K562 (cell line): ENCODE results near the gene SMNDC1. TPM values are rescaled to one million over a fixed set of nuclear protein-coding genes. Genes with fewer than 3 reads are reported as not detected.
A peak's percentile ranks its signal among the peaks of the same experiment; 100 is the strongest.

ENCODE experiments used
- ATAC-seq: fragments of 200-7000 bp; cut with Tn5 transposase; 3 replicates; pipeline ENCODE4 v1.9.1; 2020; ENCODE audit warnings: moderate library complexity
- BruUV-seq: library from RNA; stranded (reverse); fragments of 400-500 nt; replicated peaks from 2 replicates; lab custom pipeline; 2021; lab: Mats Ljungman, UMichigan
- CTCF ChIA-PET: fragments of 300-600 bp; formaldehyde crosslinking; extraction: SDS; loops from one replicate; lab custom pipeline; 2021; ENCODE audit warnings: low intra/inter-chr PET ratio; lab: Yijun Ruan, JAX
- POLR2A ChIA-PET: fragments of 300-600, 350-650 bp; sonication (Branson Sonifier 250); formaldehyde crosslinking; extraction: SDS; loops from one replicate; lab custom pipeline; 2021; ENCODE audit warnings: antibody characterized with exemption, inconsistent platforms; lab: Yijun Ruan, JAX
- DNase-seq, 4 experiments: peaks; one replicate each; pipeline versions ENCODE4 v3.0.0 to v3.0.0-alpha.2; 2011 to 2018; ENCODE audit warnings: low spot score in 3 of 4, mixed read lengths in 3 of 4; ENCODE audit errors: extremely low read depth in 1 of 4
- FAIRE-seq: peaks from 2 replicates; lab custom pipeline; 2011; peaks lifted over from hg19 to GRCh38; lab: Jason Lieb, UNC
- H2AFZ ChIP-seq: 2 replicates; pipeline ENCODE4 v1.6.0; 2011; ENCODE audit warnings: low read depth, low read length, control low read depth, inconsistent platforms
- H3K27ac ChIP-seq: fragments of 200-600 bp; 3 replicates; pipeline ENCODE4 v1.8.0; 2011; ENCODE audit warnings: low read depth, mild to moderate bottlenecking, control low read depth, inconsistent platforms, low read length, moderate library complexity, mixed read lengths; ENCODE audit errors: extremely low read depth
- H3K27me3 ChIP-seq, 2 experiments: fragments of 300-600 bp in 1 of 2; 2 replicates in 1 of 2; 3 replicates in 1 of 2; pipeline versions ENCODE4 v1.6.0 to v1.8.0; 2011; ENCODE audit warnings: inconsistent platforms in 2 of 2, low read length in 2 of 2, mild to moderate bottlenecking in 1 of 2, mixed read lengths in 1 of 2, moderate library complexity in 1 of 2; ENCODE audit not compliant: control insufficient read depth in 2 of 2, insufficient read depth in 2 of 2
- H3K36me3 ChIP-seq: fragments of 300-600 bp; 3 replicates; pipeline ENCODE4 v1.8.0; 2011; ENCODE audit warnings: mild to moderate bottlenecking, low read length, inconsistent platforms; ENCODE audit not compliant: control insufficient read depth, insufficient read depth
- H3K4me1 ChIP-seq, 2 experiments: fragments of 200-600 bp in 1 of 2; replicated peaks in 1 of 2; 2 replicates in 1 of 2; 3 replicates in 1 of 2; pipeline versions ENCODE4 v1.5.1 to v1.8.0; 2011; ENCODE audit warnings: inconsistent platforms in 2 of 2, low read length in 2 of 2, mild to moderate bottlenecking in 1 of 2, mixed read lengths in 1 of 2, moderate library complexity in 1 of 2; ENCODE audit not compliant: control insufficient read depth in 2 of 2, insufficient read depth in 2 of 2
- H3K4me2 ChIP-seq: 2 replicates; pipeline ENCODE4 v1.6.1; 2011; ENCODE audit warnings: low read length, control low read depth, inconsistent platforms, mixed read lengths; ENCODE audit not compliant: insufficient read depth
- H3K4me3 ChIP-seq: fragments of 200-600 bp; sonication (generic), shearing (Covaris generic); 2 replicates; pipeline ENCODE4 v1.5.1; 2016; ENCODE audit warnings: control low read depth, inconsistent platforms
- H3K79me2 ChIP-seq: fragments of 200-600 bp; 3 replicates; pipeline ENCODE4 v1.8.0; 2011; ENCODE audit warnings: low read length, inconsistent platforms; ENCODE audit not compliant: control insufficient read depth, insufficient read depth
- H3K9ac ChIP-seq, 2 experiments: 2 replicates each; pipeline versions ENCODE4 v1.6.0 to v1.6.1; 2011; ENCODE audit warnings: low read depth in 2 of 2, low read length in 2 of 2, control low read depth in 1 of 2, inconsistent platforms in 1 of 2, mild to moderate bottlenecking in 1 of 2, mixed read lengths in 1 of 2; ENCODE audit not compliant: insufficient read depth in 1 of 2
- H3K9me1 ChIP-seq: one replicate; pipeline ENCODE4 v1.6.0; 2011; ENCODE audit warnings: inconsistent platforms, mild to moderate bottlenecking, low read length, moderate library complexity; ENCODE audit not compliant: control insufficient read depth, insufficient read depth
- H3K9me3 ChIP-seq: replicated peaks from 2 replicates; pipeline ENCODE4 v1.5.1; 2011; ENCODE audit warnings: low read depth, low read length, inconsistent platforms; ENCODE audit not compliant: control insufficient read depth, insufficient read depth
- H4K20me1 ChIP-seq: replicated peaks from 2 replicates; pipeline ENCODE4 v1.6.1; 2011; ENCODE audit warnings: low read length, inconsistent platforms, mixed read lengths; ENCODE audit not compliant: control insufficient read depth, insufficient read depth
- C11orf30 ChIP-seq: fragments of 450-650 bp; IDR thresholded peaks from 2 replicates; pipeline ENCODE4 v1.6.1; 2016; ENCODE audit warnings: low read depth, mild to moderate bottlenecking
- RFX5 ChIP-seq: IDR thresholded peaks from 2 replicates; pipeline ENCODE4 v1.6.1; 2011; ENCODE audit warnings: low read depth, mild to moderate bottlenecking, improper control_type of control experiment, low read length
- ZNF316 ChIP-seq: fragments of 450-650 bp; IDR thresholded peaks from 2 replicates; pipeline ENCODE4 v1.6.1; 2016
- ZNF79 ChIP-seq: fragments of 250-450 bp; sonication (Bioruptor Pico); IDR thresholded peaks from 2 replicates; pipeline ENCODE4 v1.4.0; 2020; ENCODE audit warnings: low read depth, mild to moderate bottlenecking, moderate library complexity
- WGBS: fragments of 100-300 bp; shearing (Covaris generic); methylation state at CpG from one replicate; pipeline ENCODE4 v1.1.6; 2016; ENCODE audit warnings: low coverage, mixed read lengths; ENCODE audit not compliant: insufficient coverage; ENCODE audit errors: missing lambda C conversion rate; 5-methylcytosine and 5-hydroxymethylcytosine counted together
- in situ Hi-C: fragments of 300-500 bp; cut with MboI; formaldehyde crosslinking; loops from 4 replicates; pipeline ENCODE4 v1.15.0; 2018; ENCODE audit warnings: inconsistent platforms, mixed read lengths
- intact Hi-C: fragments of 100-400 bp; cut with micrococcal nuclease; formaldehyde crosslinking; loops from 2 replicates; pipeline ENCODE4 v1.14.2; 2022
- polyA plus RNA-seq, 8 experiments: library from polyadenylated mRNA; depleted of rRNA in 4 of 8; stranded (reverse) in 5 of 8; unstranded in 3 of 8; fragments of >200 nt; fragmentation: Nextera tagmentation in 2 of 8; fragmentation: Illumina TruSeq in 1 of 8; extraction: Ambion mirVana in 2 of 8; extraction: Trizol in 1 of 8; gene quantifications; 2 replicates each; pipeline versions ENCODE4 v1.2.1 to v1.2.3, GENCODE V29; 2011 to 2014; ENCODE audit warnings: inconsistent platforms in 1 of 8, missing spikeins in 1 of 8
- total RNA-seq, 7 experiments: library from RNA; depleted of rRNA in 6 of 7; stranded (reverse); fragments of >200 nt in 6 of 7; fragmentation: Illumina TruSeq in 2 of 7; extraction: Trizol in 2 of 7; gene quantifications; 2 replicates each; pipeline versions ENCODE4 v1.2.1 to v1.2.3, GENCODE V29; 2011 to 2021; ENCODE audit warnings: low replicate concordance in 1 of 7
- TF ChIP-seq, protein P1 (sequence below): fragments of 250-450 bp; sonication (Bioruptor Pico); IDR thresholded peaks from 2 replicates; pipeline ENCODE4 v1.4.0; 2020

The SMNDC1 gene
- total and polyA plus RNA-seq, 9 of the 15 experiments (the other 6 are each of a cell fraction or from before 2014, with no cell fraction given) = 6.8 to 35.8 (median 12.3) TPM

DNA sequence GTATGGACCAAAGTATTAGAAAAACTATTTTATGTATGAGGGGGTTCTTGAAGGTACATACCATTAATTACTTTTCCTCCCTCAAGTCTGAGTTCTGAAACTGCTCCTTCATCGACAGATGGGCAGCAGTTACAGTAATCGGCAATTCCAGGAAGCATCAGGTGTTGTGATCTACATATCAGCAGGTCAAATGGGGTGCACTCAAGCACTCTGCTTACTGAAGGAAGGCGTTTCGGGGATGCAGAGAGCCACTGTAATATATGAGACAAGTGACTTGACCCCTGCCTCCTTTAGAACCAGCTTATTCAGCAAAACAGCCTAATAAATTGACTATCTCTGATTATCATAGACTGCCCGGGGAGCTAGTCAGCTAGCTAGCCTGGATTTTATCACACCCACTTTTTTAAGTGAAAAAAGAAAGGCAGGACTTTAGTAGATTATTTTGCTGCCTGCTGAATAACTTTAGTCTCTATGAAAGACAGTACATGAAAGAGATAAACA is 4.2 kb downstream of the SMNDC1 start:
- no peak for ATAC-seq
- Histone ChIP-seq H3K9me3 (no peaks in the 10 kb centered on the region), H2AFZ (no peak overlapping the region), H3K9ac (no peak overlapping the region), H3K4me3 (no peak overlapping the region), H3K79me2 (peaks cover 61% of the 10 kb centered on the region), H3K4me1 (peaks cover 0 to 7% of the 10 kb centered on the region in 2 experiments; a peak in 2 of 5 replicates), H3K36me3 (peaks cover 79% of the 10 kb centered on the region), H4K20me1 (peaks cover 4% of the 10 kb centered on the region), H3K9me1 (no peaks in the 10 kb centered on the region), H3K4me2 (no peak overlapping the region), H3K27me3 (no peaks in the 10 kb centered on the region), H3K27ac (no peak overlapping the region)
- DNase-seq = no peak
- ChIA-PET POLR2A (interaction anchor here (0.6 to 1.2 kb wide), 4 partner anchors 11 to 907 kb away, joined by 3 read pairs; no protein-coding TSS in a partner anchor), CTCF (interaction anchor here (0.6 kb wide), 1 partner anchor 92 kb away, joined by 3 read pairs; no protein-coding TSS in a partner anchor)
- intact Hi-C loops = no loop called here
- in situ Hi-C loops = no loop called here
- TF ChIP-seq, protein P1, sequence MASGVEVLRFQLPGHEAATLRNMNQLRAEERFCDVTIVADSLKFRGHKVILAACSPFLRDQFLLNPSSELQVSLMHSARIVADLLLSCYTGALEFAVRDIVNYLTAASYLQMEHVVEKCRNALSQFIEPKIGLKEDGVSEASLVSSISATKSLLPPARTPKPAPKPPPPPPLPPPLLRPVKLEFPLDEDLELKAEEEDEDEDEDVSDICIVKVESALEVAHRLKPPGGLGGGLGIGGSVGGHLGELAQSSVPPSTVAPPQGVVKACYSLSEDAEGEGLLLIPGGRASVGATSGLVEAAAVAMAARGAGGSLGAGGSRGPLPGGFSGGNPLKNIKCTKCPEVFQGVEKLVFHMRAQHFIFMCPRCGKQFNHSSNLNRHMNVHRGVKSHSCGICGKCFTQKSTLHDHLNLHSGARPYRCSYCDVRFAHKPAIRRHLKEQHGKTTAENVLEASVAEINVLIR (CRISPR knock-in tag) = no peak
- TF ChIP-seq C11orf30 (peak; percentile 30; the same call in 1 of the 2 replicates), ZNF316 (peak; percentile 48)
- no TSS peak for BruUV-seq
- no peak for FAIRE-seq
- 90% methylated on average over 4 of the region's 5 CpGs for WGBS

- in situ Hi-C loops = no loop called here
Observed at GRCh38 chr10:110296966-110297365, 7.8 kb downstream of the SMNDC1 start.

More at GRCh38 chr10:110296966-110297365, 7.8 kb downstream of the SMNDC1 start:
- 100% methylated on average over 1 of the region's 1 CpG for WGBS
- no peak overlapping the region for H3K27ac ChIP-seq
- H3K4me2 ChIP-seq = no peak overlapping the region
- DNase-seq = no peak
- no peak for ATAC-seq
- H3K79me2 ChIP-seq = peaks cover 33% of the 10 kb centered on the region
- no peaks in the 10 kb centered on the region for H3K9me3 ChIP-seq
- CTCF ChIA-PET = no interaction called here
- H3K4me3 ChIP-seq = no peak overlapping the region
- H3K36me3 ChIP-seq = peaks cover 96% of the 10 kb centered on the region
- POLR2A ChIA-PET = interaction anchor here (0.5 to 0.8 kb wide), 2 partner anchors 11 to 288 kb away, joined by 3 read pairs; no protein-coding TSS in a partner anchor
- no peaks in the 10 kb centered on the region for H4K20me1 ChIP-seq
- H3K27me3 ChIP-seq = no peaks in the 10 kb centered on the region
- TF ChIP-seq RFX5 = no peak
- no peak for TF ChIP-seq ZNF79 (CRISPR knock-in tag)
- TF ChIP-seq, all 486 proteins: peak for 0
- Histone ChIP-seq H2AFZ (no peak overlapping the region), H3K9ac (no peak overlapping the region), H3K9me1 (no peaks in the 10 kb centered on the region), H3K4me1 (peaks cover 0 to 3% of the 10 kb centered on the region in 2 experiments; a peak in 1 of 5 replicates)
- no TSS peak for BruUV-seq
- intact Hi-C loops = no loop called here
- no peak for FAIRE-seq
